Endothelial cell of umbilical vein (primary cell): ENCODE data around the gene FCAR. TPM values are rescaled to one million over a fixed set of nuclear protein-coding genes. Genes with fewer than 3 reads are reported as not detected.

Experiments
- BruUV-seq: library from RNA; stranded (reverse); fragments of 400-500 nt; replicated peaks from 2 replicates; lab custom pipeline; 2021; lab: Mats Ljungman, UMichigan
- CTCF ChIA-PET: fragments of 300-600, 350-600 bp; sonication (Branson Sonifier 250); formaldehyde crosslinking; loops from one replicate; lab custom pipeline; 2021; ENCODE audit warnings: antibody characterized with exemption, inconsistent platforms; lab: Charles Lee
- POLR2A ChIA-PET: fragments of 300-600, 350-600 bp; sonication (Branson Sonifier 250); formaldehyde crosslinking; loops from one replicate; lab custom pipeline; 2021; ENCODE audit warnings: antibody characterized with exemption, inconsistent platforms; lab: Charles Lee
- DNase-seq: peaks from one replicate; pipeline ENCODE4 v3.0.0-alpha.2; 2011; ENCODE audit warnings: low read depth, low spot score
- FAIRE-seq: peaks from 2 replicates; lab custom pipeline; 2011; peaks lifted over from hg19 to GRCh38; lab: Jason Lieb, UNC
- H2AFZ ChIP-seq: 2 replicates; pipeline ENCODE4 v1.6.0; 2012; ENCODE audit warnings: low read depth, low read length, control low read depth, inconsistent platforms
- H3K27ac ChIP-seq: 2 replicates; pipeline ENCODE4 v1.5.1; 2011; ENCODE audit warnings: low read depth, mild to moderate bottlenecking, control low read depth, low read length, moderate library complexity; ENCODE audit not compliant: insufficient read depth
- H3K27me3 ChIP-seq, 2 experiments: 2 replicates each; pipeline versions ENCODE4 v1.6.0 to v1.6.1; 2011; ENCODE audit warnings: low read length in 2 of 2, mixed read lengths in 1 of 2; ENCODE audit not compliant: control insufficient read depth in 2 of 2, insufficient read depth in 2 of 2
- H3K36me3 ChIP-seq, 2 experiments: 2 replicates in 1 of 2; 3 replicates in 1 of 2; pipeline ENCODE4 v1.5.1; 2011; ENCODE audit warnings: low read length in 2 of 2, mild to moderate bottlenecking in 1 of 2, moderate library complexity in 1 of 2; ENCODE audit not compliant: control insufficient read depth in 2 of 2, insufficient read depth in 2 of 2; ENCODE audit errors: extremely low read depth in 1 of 2
- H3K4me1 ChIP-seq: 3 replicates; pipeline ENCODE4 v1.5.1; 2011; ENCODE audit warnings: mild to moderate bottlenecking, low read length; ENCODE audit not compliant: control insufficient read depth, insufficient read depth; ENCODE audit errors: extremely low read depth
- H3K4me2 ChIP-seq: 2 replicates; pipeline ENCODE4 v1.6.1; 2011; ENCODE audit warnings: low read length, control low read depth, mixed read lengths; ENCODE audit not compliant: insufficient read depth
- H3K4me3 ChIP-seq, 3 experiments: fragments of 200-600 bp in 1 of 3; sonication (generic), shearing (Covaris generic) in 1 of 3; replicated peaks in 1 of 3; 2 replicates each; pipeline ENCODE4 v1.5.1; 2011 to 2016; ENCODE audit warnings: control low read depth in 3 of 3, low read length in 3 of 3, mild to moderate bottlenecking in 2 of 3, inconsistent platforms in 1 of 3, low read depth in 1 of 3, moderate library complexity in 1 of 3; ENCODE audit not compliant: insufficient read depth in 1 of 3
- H3K79me2 ChIP-seq: 2 replicates; pipeline ENCODE4 v1.6.0; 2012; ENCODE audit warnings: low read length, inconsistent platforms; ENCODE audit not compliant: control insufficient read depth, insufficient read depth
- H3K9ac ChIP-seq: replicated peaks from 2 replicates; pipeline ENCODE3; 2011; ENCODE audit warnings: low read length, control low read depth; ENCODE audit not compliant: insufficient read depth; ENCODE audit errors: extremely low read depth
- H3K9me1 ChIP-seq: replicated peaks from 3 replicates; pipeline ENCODE4 v1.6.0; 2011; ENCODE audit warnings: mild to moderate bottlenecking, low read length; ENCODE audit not compliant: control insufficient read depth, insufficient read depth; ENCODE audit errors: extremely low read depth
- H3K9me3 ChIP-seq: replicated peaks from 2 replicates; pipeline ENCODE4 v1.5.1; 2012; ENCODE audit warnings: low read length, inconsistent platforms; ENCODE audit not compliant: control insufficient read depth, insufficient read depth
- H4K20me1 ChIP-seq: replicated peaks from 2 replicates; pipeline ENCODE3; 2011; ENCODE audit warnings: mild to moderate bottlenecking, low read length; ENCODE audit not compliant: control insufficient read depth, insufficient read depth; ENCODE audit errors: extremely low read depth
- CTCF ChIP-seq, 2 donors: IDR thresholded peaks; 1 replicate in 1 of 2; 2 replicates in 1 of 2; pipeline ENCODE4 v1.5.1; 2011; ENCODE audit warnings: low read length in 2 of 2, mild to moderate bottlenecking in 2 of 2, moderate library complexity in 2 of 2, control low read depth in 1 of 2, inconsistent platforms in 1 of 2, low read depth in 1 of 2; ENCODE audit not compliant: insufficient read depth in 1 of 2; ENCODE audit errors: extremely low read depth in 1 of 2
- EZH2 ChIP-seq: IDR thresholded peaks from 2 replicates; pipeline ENCODE4 v1.6.1; 2012; ENCODE audit warnings: borderline replicate concordance, low read depth, mild to moderate bottlenecking, moderate library complexity, low read length, inconsistent platforms; ENCODE audit not compliant: severe bottlenecking
- FOS ChIP-seq: IDR thresholded peaks from 2 replicates; pipeline ENCODE4 v1.6.1; 2011; ENCODE audit warnings: mild to moderate bottlenecking, low read length, moderate library complexity, borderline replicate concordance; ENCODE audit not compliant: insufficient read depth
- GATA2 ChIP-seq: IDR thresholded peaks from 2 replicates; pipeline ENCODE4 v1.7.0; 2011; ENCODE audit warnings: low read depth, mild to moderate bottlenecking, moderate library complexity, mixed read lengths, low read length; ENCODE audit not compliant: insufficient read length, insufficient read depth
- JUN ChIP-seq: IDR thresholded peaks from 2 replicates; pipeline ENCODE4 v1.6.1; 2011; ENCODE audit warnings: borderline replicate concordance, low read depth; ENCODE audit not compliant: insufficient read length, insufficient read depth
- MAX ChIP-seq: IDR thresholded peaks from 2 replicates; pipeline ENCODE4 v1.6.1; 2011; ENCODE audit not compliant: insufficient read depth, insufficient read length
- MYC ChIP-seq: IDR thresholded peaks from one replicate; pipeline ENCODE4 v1.6.1; 2011; ENCODE audit warnings: mild to moderate bottlenecking, low read depth, low read length
- POLR2A ChIP-seq: IDR thresholded peaks from 2 replicates; pipeline ENCODE4 v1.6.1; 2012; ENCODE audit warnings: low read depth, mild to moderate bottlenecking, control low read depth, low read length
- POLR2AphosphoS5 ChIP-seq: IDR thresholded peaks from 2 replicates; pipeline ENCODE4 v1.6.1; 2012; ENCODE audit warnings: low read depth, mild to moderate bottlenecking, control low read depth, low read length, moderate library complexity; ENCODE audit not compliant: insufficient read depth
- dilution Hi-C: fragments of 300-500 bp; cut with MboI; formaldehyde crosslinking; loops from one replicate; pipeline ENCODE4 v1.15.0; 2019; ENCODE audit warnings: low sequenced_read_pairs; ENCODE audit not compliant: extremely low pct_ligation_motif_present
- intact Hi-C: fragments of 100-400 bp; cut with micrococcal nuclease; formaldehyde crosslinking; loops from one replicate; pipeline ENCODE4 v1.10.0; 2022
- polyA plus RNA-seq, 4 experiments: library from polyadenylated mRNA; depleted of rRNA in 3 of 4; stranded (reverse) in 3 of 4; unstranded in 1 of 4; fragments of >200 nt; gene quantifications; 2 replicates each; pipeline versions ENCODE4 v1.2.1 to v1.2.3, GENCODE V29; 2011 to 2012; ENCODE audit warnings: missing spikeins in 1 of 4
- total RNA-seq: library from RNA; stranded (reverse); gene quantifications from 2 replicates; pipeline ENCODE4 v1.2.3, GENCODE V29; 2021

Gene FCAR
- total and polyA plus RNA-seq, 2 donors (not counting 3 experiments of a cell fraction or from before 2014, with no cell fraction given) = not detected

GRCh38 chr19:54916822-54917221 lies 42.8 kb downstream of the FCAR start:
- CTCF ChIA-PET = interaction anchor here (1.4 kb wide), 1 partner anchor 35 kb away, joined by 4 read pairs; no protein-coding TSS in a partner anchor
- BruUV-seq = no TSS peak
- Histone ChIP-seq H2AFZ (no peak overlapping the region), H3K4me3 (no peak overlapping the region), H3K4me2 (no peak overlapping the region), H3K4me1 (no peaks in the 10 kb centered on the region), H3K36me3 (no peaks in the 10 kb centered on the region), H3K9me3 (no peaks in the 10 kb centered on the region), H3K9me1 (no peaks in the 10 kb centered on the region), H4K20me1 (no peaks in the 10 kb centered on the region), H3K9ac (no peak overlapping the region), H3K79me2 (no peaks in the 10 kb centered on the region), H3K27ac (no peak overlapping the region), H3K27me3 (no peaks in the 10 kb centered on the region)
- TF ChIP-seq POLR2AphosphoS5 = no peak
- no peak for TF ChIP-seq GATA2
- no peak for TF ChIP-seq FOS
- TF ChIP-seq MYC = no peak
- TF ChIP-seq MAX = no peak
- TF ChIP-seq EZH2 = no peak
- TF ChIP-seq POLR2A = no peak
- dilution Hi-C loops (no loop called here), intact Hi-C loops (no loop called here)
- POLR2A ChIA-PET = no interaction called here
- DNase-seq (no peak), FAIRE-seq (no peak)

- H3K9me1 ChIP-seq = no peaks in the 10 kb centered on the region
- no peak for TF ChIP-seq EZH2
- TF ChIP-seq POLR2AphosphoS5 = no peak
- no peak for TF ChIP-seq MYC
- TF ChIP-seq POLR2A = no peak
- TF ChIP-seq JUN = no peak
- no peak for TF ChIP-seq CTCF (IDR thresholded peaks at IDR 0.05; ENCODE audit: extremely low read depth in 1 of 2, insufficient read depth in 1 of 2, low read depth in 1 of 2, low read length in 2 of 2)
- no peak for TF ChIP-seq FOS
- no peak for TF ChIP-seq GATA2
- TF ChIP-seq MAX = no peak
- no peak for DNase-seq
- no peaks in the 10 kb centered on the region for H3K27me3 ChIP-seq
- no peak overlapping the region for H3K9ac ChIP-seq
- POLR2A ChIA-PET = no interaction called here
- H3K36me3 ChIP-seq = no peaks in the 10 kb centered on the region
- no peak overlapping the region for H3K4me2 ChIP-seq
- H3K4me3 ChIP-seq = no peak overlapping the region
- no peaks in the 10 kb centered on the region for H3K4me1 ChIP-seq
- no TSS peak for BruUV-seq
- no peak overlapping the region for H3K27ac ChIP-seq
- no peaks in the 10 kb centered on the region for H3K9me3 ChIP-seq
- intact Hi-C loops (no loop called here), dilution Hi-C loops (no loop called here)
- CTCF ChIA-PET = interaction anchor here (1.0 to 1.4 kb wide), 2 partner anchors 37 to 244 kb away, joined by 3 to 23 read pairs; no protein-coding TSS in a partner anchor
- no peak for FAIRE-seq
- no peak overlapping the region for H2AFZ ChIP-seq
- H4K20me1 ChIP-seq = no peaks in the 10 kb centered on the region
- no peaks in the 10 kb centered on the region for H3K79me2 ChIP-seq
Observed at GRCh38 chr19:54918499-54918898, 44.5 kb downstream of the FCAR start.
